Measurements from ENCODE around the gene FMN2.

DNA sequence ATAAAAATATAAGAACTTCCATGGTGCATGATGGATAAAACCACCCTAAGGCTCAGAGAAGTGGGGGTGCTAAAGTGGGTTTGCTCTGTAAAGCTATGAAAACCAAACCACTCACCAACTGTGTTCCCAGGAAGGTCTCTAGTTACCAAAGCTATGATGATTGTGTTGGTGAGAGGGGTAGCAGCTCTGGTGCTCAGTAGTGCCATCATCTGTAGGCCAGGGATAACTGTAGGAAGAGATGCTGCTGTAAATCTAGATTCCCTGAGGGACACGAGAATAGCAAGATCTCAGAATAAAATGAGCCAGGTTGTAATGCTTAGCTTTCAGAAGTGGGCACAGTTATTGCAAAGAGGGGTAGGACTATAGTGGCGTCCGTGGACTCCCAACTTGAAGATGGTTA is 395.8 kb downstream of the FMN2 start:
- TF ChIP-seq POLR2AphosphoS5 (IDR thresholded peaks at IDR 0.05; ENCODE audit: low read depth, low read length): no peak
- TF ChIP-seq, protein P1, sequence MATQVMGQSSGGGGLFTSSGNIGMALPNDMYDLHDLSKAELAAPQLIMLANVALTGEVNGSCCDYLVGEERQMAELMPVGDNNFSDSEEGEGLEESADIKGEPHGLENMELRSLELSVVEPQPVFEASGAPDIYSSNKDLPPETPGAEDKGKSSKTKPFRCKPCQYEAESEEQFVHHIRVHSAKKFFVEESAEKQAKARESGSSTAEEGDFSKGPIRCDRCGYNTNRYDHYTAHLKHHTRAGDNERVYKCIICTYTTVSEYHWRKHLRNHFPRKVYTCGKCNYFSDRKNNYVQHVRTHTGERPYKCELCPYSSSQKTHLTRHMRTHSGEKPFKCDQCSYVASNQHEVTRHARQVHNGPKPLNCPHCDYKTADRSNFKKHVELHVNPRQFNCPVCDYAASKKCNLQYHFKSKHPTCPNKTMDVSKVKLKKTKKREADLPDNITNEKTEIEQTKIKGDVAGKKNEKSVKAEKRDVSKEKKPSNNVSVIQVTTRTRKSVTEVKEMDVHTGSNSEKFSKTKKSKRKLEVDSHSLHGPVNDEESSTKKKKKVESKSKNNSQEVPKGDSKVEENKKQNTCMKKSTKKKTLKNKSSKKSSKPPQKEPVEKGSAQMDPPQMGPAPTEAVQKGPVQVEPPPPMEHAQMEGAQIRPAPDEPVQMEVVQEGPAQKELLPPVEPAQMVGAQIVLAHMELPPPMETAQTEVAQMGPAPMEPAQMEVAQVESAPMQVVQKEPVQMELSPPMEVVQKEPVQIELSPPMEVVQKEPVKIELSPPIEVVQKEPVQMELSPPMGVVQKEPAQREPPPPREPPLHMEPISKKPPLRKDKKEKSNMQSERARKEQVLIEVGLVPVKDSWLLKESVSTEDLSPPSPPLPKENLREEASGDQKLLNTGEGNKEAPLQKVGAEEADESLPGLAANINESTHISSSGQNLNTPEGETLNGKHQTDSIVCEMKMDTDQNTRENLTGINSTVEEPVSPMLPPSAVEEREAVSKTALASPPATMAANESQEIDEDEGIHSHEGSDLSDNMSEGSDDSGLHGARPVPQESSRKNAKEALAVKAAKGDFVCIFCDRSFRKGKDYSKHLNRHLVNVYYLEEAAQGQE (IDR thresholded peaks at IDR 0.05; ENCODE audit: insufficient read depth in 1 of 2, low read depth in 2 of 2, low read length in 2 of 2): no peak
- TF ChIP-seq TAF1 (IDR thresholded peaks at IDR 0.05; ENCODE audit: borderline replicate concordance, insufficient read depth, low read length): no peak

All from PFSK-1 (cell line).